T-helper 17 cell (primary cell): Measurements from ENCODE around the gene PCSK1N. TPM values are rescaled to one million over a fixed set of nuclear protein-coding genes. Genes with fewer than 3 reads are reported as not detected.
"Not testable (repeated sequence)": the region's sequence is repeated elsewhere in the genome, so short reads cannot be mapped to it uniquely, and the experiment has no call there.

ENCODE experiments used
- ATAC-seq: fragments of 150-1000 bp; cut with Tn5 transposase; 2 replicates; pipeline ENCODE4 v1.10.0; 2021; ENCODE audit warnings: mild to moderate bottlenecking, moderate library complexity
- DNase-seq, 3 donors: peaks; one replicate each; pipeline versions ENCODE4 v3.0.0 to v3.0.0-alpha.2; 2020 to 2021
- H3K9me3 ChIP-seq: one replicate; pipeline ENCODE4 v1.7.0; 2013; ENCODE audit warnings: low read length, mild to moderate bottlenecking; ENCODE audit not compliant: control insufficient read depth, poor library complexity, severe bottlenecking
- H3K27ac Mint-ChIP-seq: one replicate; pipeline ENCODE4 v1.8.0; 2022; ENCODE audit warnings: mild to moderate bottlenecking, moderate library complexity, mixed read lengths
- H3K27me3 Mint-ChIP-seq: one replicate; pipeline ENCODE4 v1.8.0; 2022; ENCODE audit warnings: mixed read lengths
- H3K36me3 Mint-ChIP-seq: one replicate; pipeline ENCODE4 v1.8.0; 2022; ENCODE audit warnings: low read depth, mixed read lengths
- H3K4me1 Mint-ChIP-seq: one replicate; pipeline ENCODE4 v1.8.0; 2022; ENCODE audit warnings: mild to moderate bottlenecking, mixed read lengths
- H3K4me3 Mint-ChIP-seq: one replicate; pipeline ENCODE4 v1.8.0; 2022; ENCODE audit warnings: mild to moderate bottlenecking, moderate library complexity, mixed read lengths
- total RNA-seq, 4 donors: library from RNA in 2 of 4; stranded (reverse) in 2 of 4; gene quantifications; one replicate each; pipeline ENCODE4 v1.2.3 and lab custom pipeline; 2022 to 2026

The PCSK1N gene, protein sequence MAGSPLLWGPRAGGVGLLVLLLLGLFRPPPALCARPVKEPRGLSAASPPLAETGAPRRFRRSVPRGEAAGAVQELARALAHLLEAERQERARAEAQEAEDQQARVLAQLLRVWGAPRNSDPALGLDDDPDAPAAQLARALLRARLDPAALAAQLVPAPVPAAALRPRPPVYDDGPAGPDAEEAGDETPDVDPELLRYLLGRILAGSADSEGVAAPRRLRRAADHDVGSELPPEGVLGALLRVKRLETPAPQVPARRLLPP
- total RNA-seq (10 to 100 TPM in 1 of 2 donors, 1 to 10 TPM in 1; 9.6 to 14.2 TPM), total RNA-seq (lab: John Stamatoyannopoulos, UW) (1.7 to 6.3 reads per million in 2 donors)

DNA sequence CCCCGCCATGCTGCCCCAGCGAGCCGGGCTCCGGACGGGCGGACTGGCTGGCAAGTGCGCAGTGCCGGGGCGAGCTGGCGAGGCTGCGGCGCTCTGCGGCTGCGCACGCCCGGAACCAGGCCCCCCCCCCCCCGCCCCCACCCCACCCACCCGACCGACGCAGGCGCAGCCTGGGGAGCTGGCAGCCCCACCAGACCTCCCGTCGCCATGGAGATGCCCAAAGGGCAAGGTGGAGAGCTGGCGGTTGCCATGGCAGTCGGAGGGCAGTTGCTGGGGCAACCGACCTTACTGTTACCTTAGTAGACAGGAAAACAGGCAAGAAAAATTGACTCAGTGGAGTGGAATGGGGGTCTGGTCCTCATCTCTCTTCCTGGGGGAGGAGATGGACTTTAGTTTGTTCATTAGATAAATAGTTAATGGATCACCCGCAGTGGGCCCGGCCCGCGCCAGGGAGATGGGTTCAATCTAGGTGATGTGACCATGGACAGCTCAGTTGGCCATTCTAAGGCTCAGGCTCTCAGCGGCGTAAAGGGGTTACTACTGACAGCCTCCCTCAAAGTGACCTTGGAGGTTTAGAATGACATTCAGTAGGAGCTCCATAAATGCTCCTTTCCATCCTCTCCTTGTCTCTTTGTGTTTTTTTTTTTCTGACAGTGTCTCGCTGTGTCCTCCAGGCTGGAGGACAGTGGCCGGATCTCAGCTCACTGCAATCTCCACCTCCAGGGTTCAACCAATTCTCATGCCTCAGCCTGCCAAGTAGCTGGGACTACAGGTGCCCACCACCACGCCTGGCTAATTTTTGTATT is at the start of gene PCSK1N:
PCSK1N (minus strand) TSS at position 87 of the 806 bp plus-strand sequence; CDS start at position 9, 78 bp downstream.
- Mint-ChIP-seq H3K36me3 (no peaks in the 10 kb centered on the region), H3K27ac (peak within 1 kb of the TSS; percentile 92), H3K4me3 (peak within 1 kb of the TSS; percentile 93), H3K4me1 (peaks cover 11% of the 10 kb centered on the region), H3K27me3 (peaks cover 2% of the 10 kb centered on the region)
- ATAC-seq (peak; percentile 78), DNase-seq (peak in 2 of 3 donors; percentile 31 to 52)
- H3K9me3 ChIP-seq, result no peaks in the 10 kb centered on the region

DNA sequence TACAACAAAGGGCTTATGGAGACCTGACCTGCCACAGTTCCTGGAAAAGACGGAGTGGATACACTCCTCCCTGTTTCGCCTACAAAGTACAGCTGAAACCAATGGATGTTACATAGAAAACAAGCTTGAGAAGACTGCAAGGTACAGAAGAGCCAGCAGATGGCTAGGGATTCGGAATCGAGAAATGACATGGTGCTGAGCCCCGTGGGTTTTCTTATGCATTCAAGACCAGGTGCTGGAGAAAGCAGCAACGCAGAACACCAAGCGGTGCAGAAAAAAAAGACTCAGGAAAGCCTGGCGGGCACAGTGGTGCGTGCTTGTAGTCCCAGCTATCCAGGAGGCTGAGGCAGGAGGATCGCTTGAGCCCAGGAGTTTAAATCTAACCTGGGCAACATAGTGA is 48.3 kb upstream of the PCSK1N start:
- no peak for ATAC-seq
- Mint-ChIP-seq H3K27me3 (no peaks in the 10 kb centered on the region), H3K4me3 (no peak overlapping the region), H3K4me1 (no peaks in the 10 kb centered on the region), H3K36me3 (no peaks in the 10 kb centered on the region), H3K27ac (no peak overlapping the region)
- no peaks in the 10 kb centered on the region for H3K9me3 ChIP-seq
- no peak for DNase-seq

DNA sequence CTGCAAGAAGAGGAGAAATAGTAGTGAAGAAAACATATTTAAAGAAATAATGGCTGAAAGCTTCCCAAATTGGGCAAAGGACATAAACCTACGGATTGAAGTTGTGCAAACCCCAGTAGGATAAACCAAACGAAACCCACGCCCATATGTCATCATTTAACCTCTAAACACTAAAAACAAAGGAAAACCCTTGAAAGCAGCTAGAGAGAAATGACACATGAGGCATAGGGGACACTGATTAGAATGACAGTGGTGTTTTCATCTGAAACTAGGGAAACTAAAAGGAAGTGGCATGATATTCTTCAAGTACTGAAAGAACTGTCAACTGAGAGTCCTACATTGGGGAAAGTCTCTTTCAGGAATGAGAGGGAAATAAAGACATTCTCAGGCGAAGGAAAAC is 41.5 kb upstream of the PCSK1N start:
- DNase-seq, H3K9me3 ChIP-seq, H3K4me3 Mint-ChIP-seq, H3K27me3 Mint-ChIP-seq, H3K27ac Mint-ChIP-seq, H3K4me1 Mint-ChIP-seq, H3K36me3 Mint-ChIP-seq, ATAC-seq: not testable (repeated sequence)

DNA sequence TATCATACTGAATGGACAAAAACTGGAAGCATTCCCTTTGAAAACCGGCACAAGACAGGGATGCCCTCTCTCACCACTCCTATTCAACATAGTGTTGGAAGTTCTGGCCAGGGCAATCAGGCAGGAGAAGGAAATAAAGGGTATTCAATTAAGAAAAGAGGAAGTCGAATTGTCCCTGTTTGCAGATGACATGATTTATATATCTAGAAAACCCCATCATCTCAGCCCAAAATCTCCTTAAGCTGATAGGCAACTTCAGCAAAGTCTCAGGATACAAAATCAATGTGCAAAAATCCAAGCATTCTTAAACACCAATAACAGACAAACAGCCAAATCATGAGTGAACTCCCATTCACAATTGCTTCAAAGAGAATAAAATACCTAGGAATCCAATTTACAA is 36.6 kb upstream of the PCSK1N start:
- not testable (repeated sequence) for DNase-seq, H3K9me3 ChIP-seq, H3K27me3 Mint-ChIP-seq, H3K4me1 Mint-ChIP-seq, H3K4me3 Mint-ChIP-seq, H3K36me3 Mint-ChIP-seq, ATAC-seq, H3K27ac Mint-ChIP-seq

DNA sequence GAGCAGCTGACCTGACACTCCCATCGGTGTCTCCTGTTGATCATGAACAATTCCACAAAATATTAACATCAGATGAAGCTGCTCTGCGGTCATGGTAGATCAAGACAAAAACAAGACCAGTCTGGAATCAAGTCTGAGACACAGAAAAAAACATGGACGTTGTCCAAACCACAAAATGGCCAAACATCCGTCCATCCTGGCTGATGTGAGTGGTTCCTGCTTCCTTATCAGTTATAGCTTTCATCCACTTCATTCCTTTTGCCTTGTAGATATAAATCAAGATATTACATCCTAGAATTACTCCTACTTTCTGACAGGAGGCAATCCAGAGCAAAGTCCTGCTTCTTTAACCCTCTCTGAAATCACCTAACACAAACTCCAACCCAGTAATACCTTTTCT is 28.8 kb upstream of the PCSK1N start:
- Mint-ChIP-seq H3K4me1 (no peaks in the 10 kb centered on the region), H3K27me3 (peaks cover 9% of the 10 kb centered on the region), H3K36me3 (no peaks in the 10 kb centered on the region), H3K27ac (no peak overlapping the region), H3K4me3 (no peak overlapping the region)
- ATAC-seq (no peak), DNase-seq (no peak)
- no peaks in the 10 kb centered on the region for H3K9me3 ChIP-seq

DNA sequence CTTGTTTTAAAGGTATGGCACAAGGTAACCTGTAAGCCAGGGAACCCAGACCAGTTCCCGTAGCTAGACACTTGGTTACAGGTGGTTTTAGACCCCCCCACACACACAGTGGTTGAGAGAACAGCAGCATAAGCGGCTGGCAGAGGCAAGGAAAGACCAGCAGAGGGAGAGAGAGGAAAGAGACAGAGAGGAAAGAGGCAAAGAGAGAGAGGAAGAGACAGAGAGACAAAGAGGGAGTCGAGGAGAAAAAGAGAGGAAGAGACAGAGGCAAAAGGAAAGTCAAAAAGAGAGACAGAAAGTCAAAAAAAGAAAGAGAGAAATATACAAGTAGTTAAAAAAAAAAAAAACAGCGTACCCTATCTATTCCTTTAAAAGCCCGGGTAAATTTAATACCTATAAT is 19.5 kb upstream of the PCSK1N start:
- Mint-ChIP-seq H3K4me1 (no peaks in the 10 kb centered on the region), H3K4me3 (no peak overlapping the region), H3K27ac (peak overlapping the region; percentile 84), H3K36me3 (no peaks in the 10 kb centered on the region), H3K27me3 (peaks cover 11% of the 10 kb centered on the region)
- no peak for ATAC-seq
- DNase-seq, result no peak
- no peaks in the 10 kb centered on the region for H3K9me3 ChIP-seq

DNA sequence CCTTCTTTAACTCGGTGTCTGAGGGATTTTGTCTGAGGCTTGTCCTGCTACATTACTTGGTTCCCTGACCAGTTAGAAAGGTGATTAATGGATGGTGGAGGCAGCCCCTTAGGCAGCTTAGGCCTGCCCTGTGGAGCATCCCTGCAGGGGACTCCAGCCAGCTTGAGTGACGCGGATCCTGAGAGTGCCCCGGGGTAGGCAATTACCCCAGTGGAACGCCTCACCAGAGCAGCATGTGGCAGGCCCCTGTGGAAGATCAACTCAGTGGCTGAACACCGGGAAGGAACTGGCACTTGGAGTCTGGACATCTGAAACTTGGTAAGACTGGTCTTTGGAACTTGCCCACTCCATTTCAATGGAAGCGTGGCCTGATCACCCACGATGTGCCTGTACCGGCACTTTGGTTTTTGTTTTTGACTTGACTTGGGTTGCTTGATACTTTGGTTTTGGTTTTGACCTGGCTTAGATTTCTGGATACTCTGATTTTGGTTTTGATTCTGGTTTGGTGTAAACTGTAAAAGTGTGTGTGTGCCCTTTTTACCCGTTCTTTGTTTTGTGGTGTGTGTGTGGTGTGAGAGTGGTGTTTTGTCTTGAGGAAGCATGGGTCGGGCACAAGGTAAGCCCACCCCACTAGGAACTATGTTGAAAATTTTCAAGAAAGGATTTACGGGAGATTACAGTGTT is 18.9 kb upstream of the PCSK1N start:
- peak overlapping the region; percentile 49 for H3K4me3 Mint-ChIP-seq
- H3K4me1 Mint-ChIP-seq, H3K36me3 Mint-ChIP-seq, H3K9me3 ChIP-seq, DNase-seq, ATAC-seq: not testable (repeated sequence)
- H3K27me3 Mint-ChIP-seq, result peaks cover 11% of the 10 kb centered on the region
- H3K27ac Mint-ChIP-seq, result peak overlapping the region; percentile 84

DNA sequence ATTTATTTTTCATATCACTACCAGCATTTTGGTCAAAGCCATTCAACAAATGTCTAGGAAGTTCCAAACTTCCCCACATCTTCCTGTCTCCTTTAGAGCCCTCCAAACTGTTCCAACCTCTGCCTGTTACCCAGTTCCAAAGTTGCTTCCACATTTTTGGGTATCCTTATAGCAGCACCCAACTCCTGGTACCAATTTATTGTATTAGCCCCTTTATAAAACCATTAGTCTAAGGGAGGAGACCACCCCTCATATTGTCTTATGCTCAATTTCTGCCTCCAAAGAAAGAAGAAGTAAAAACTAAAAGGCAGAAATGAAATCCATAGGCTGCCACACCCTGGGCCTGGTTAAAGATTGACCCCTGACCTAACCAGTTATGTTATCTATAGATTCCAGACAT is 18.1 kb upstream of the PCSK1N start:
- not testable (repeated sequence) for H3K4me3 Mint-ChIP-seq, H3K36me3 Mint-ChIP-seq, H3K27ac Mint-ChIP-seq, DNase-seq, H3K9me3 ChIP-seq, ATAC-seq, H3K4me1 Mint-ChIP-seq
- H3K27me3 Mint-ChIP-seq, result peaks cover 11% of the 10 kb centered on the region

DNA sequence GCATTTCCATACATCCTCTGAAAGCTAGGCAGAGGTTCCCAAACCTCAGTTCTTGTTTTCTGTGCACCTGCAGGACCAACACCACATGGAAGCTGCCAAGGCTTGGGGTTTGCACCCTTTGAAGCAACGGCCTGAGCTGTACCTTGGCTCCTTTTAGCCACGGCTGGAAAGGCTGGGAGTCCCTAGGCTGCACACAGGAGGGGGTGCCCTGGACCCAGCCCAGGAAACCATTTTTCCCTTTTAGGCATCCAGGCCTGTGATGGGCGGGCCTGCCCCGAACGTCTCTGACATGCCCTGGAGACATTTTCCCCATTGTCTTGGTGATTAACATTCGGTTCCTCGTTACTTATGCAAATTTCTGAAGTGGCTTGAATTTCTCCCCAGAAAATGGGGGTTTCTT is 17.4 kb upstream of the PCSK1N start:
- Mint-ChIP-seq H3K4me1 (peaks cover 8% of the 10 kb centered on the region), H3K27ac (no peak overlapping the region), H3K4me3 (no peak overlapping the region), H3K27me3 (peaks cover 11% of the 10 kb centered on the region), H3K36me3 (no peaks in the 10 kb centered on the region)
- no peak for DNase-seq
- no peak for ATAC-seq
- no peaks in the 10 kb centered on the region for H3K9me3 ChIP-seq

DNA sequence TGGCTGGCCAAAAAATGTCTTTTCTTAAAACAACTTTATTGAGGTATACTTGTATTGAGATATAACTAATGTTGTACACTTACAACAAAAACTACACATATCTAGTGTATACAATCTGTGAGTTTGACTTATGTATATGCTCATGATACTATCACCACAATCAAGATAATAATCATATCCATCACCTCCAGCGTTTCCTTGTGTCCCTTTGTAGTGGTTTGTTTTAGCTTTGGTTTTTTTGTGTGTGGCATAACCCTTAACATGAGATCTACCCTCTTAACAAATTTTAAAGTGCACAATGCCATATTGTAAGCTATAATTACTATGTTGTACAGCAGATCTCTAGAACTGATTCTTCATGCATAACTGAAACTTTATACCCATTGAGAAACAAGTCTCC is 13.4 kb upstream of the PCSK1N start:
- peak; percentile 87 for ATAC-seq
- no peaks in the 10 kb centered on the region for H3K27me3 Mint-ChIP-seq
- H3K9me3 ChIP-seq, result no peaks in the 10 kb centered on the region
- H3K4me1 Mint-ChIP-seq, result peaks cover 8% of the 10 kb centered on the region
- no peak overlapping the region for H3K27ac Mint-ChIP-seq
- no peaks in the 10 kb centered on the region for H3K36me3 Mint-ChIP-seq
- no peak for DNase-seq
- peak overlapping the region; percentile 28 for H3K4me3 Mint-ChIP-seq

DNA sequence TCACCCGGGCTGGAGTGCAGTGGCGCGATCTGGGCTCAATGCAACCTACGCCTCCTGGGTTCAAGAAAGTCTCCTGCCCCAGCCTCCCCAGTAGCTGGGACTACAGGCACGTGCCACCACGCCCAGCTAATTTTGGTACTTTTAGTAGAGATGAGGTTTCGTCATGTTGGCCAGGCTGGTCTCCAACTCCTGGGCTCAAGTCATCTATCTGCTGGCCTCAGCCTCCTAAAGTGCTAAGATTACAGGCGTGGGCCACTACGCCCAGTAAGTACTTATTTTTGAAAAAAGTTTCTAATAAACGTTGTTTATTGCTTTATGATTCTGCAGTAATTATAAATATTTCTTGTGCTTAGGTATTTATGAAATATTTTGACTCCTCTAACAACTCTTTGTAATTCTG is 4.3 kb upstream of the PCSK1N start:
- DNase-seq (no peak), ATAC-seq (no peak)
- no peaks in the 10 kb centered on the region for H3K9me3 ChIP-seq
- Mint-ChIP-seq H3K4me3 (no peak overlapping the region), H3K27ac (no peak overlapping the region), H3K36me3 (no peaks in the 10 kb centered on the region), H3K4me1 (peaks cover 3% of the 10 kb centered on the region), H3K27me3 (no peaks in the 10 kb centered on the region)

DNA sequence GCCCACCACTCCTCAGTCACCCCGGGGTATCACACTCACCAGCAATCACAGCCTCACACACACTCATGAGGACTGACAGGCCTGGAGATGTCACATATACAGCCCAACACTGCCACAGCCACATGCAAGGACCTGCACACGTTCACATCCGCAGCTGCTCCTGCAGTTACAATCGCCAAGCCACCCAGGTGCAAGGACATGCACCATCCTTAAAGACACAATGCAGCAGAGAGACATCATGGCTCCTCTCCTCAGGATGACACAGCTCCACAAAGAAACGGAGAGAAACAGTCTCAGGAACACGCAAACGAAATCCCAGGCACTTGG is 1.1 kb downstream of the PCSK1N start:
- H3K4me1 Mint-ChIP-seq, result peaks cover 13% of the 10 kb centered on the region
- DNase-seq (no peak), ATAC-seq (peak; percentile 18)
- H3K36me3 Mint-ChIP-seq, result no peaks in the 10 kb centered on the region
- H3K9me3 ChIP-seq, result no peaks in the 10 kb centered on the region
- H3K4me3 Mint-ChIP-seq, result peak overlapping the region; percentile 93
- H3K27ac Mint-ChIP-seq, result peak overlapping the region; percentile 92
- peaks cover 5% of the 10 kb centered on the region for H3K27me3 Mint-ChIP-seq

DNA sequence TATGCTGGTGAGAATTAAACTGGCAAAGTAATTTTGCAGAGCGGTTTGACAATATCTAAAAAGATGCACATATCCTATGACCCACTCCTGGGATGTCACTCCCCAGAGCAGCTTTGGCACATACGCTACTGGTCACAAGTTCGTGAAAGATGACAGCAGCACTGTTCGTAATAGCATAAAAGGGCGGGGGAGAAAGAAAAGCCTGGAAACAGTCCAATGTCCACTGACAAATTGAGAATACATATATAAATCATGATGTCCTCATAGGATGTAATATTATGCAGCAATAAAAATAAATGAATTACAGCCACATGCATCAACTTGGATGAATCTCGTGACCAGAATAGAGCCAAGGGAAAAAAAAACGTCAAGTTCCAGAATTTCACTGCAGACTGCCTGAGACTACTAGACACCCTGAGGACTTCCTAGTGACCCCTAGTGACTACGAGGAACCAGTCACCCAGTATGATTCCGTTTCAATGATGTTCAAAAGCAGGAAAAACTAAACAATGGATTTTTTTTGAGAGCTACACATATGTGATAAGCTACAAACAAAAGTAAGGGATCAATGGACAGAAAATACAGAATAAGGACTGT is 1.8 kb downstream of the PCSK1N start:
- H3K27ac Mint-ChIP-seq, result peak overlapping the region; percentile 92
- H3K27me3 Mint-ChIP-seq, result peaks cover 5% of the 10 kb centered on the region
- H3K9me3 ChIP-seq, result no peaks in the 10 kb centered on the region
- DNase-seq (no peak), ATAC-seq (no peak)
- H3K36me3 Mint-ChIP-seq, result no peaks in the 10 kb centered on the region
- peak overlapping the region; percentile 41 for H3K4me3 Mint-ChIP-seq
- H3K4me1 Mint-ChIP-seq, result peaks cover 13% of the 10 kb centered on the region
